Lung microvascular endothelial cell (primary cell): ENCODE results near the gene KIFC1. TPM values are rescaled to one million over a fixed set of nuclear protein-coding genes. Genes with fewer than 3 reads are reported as not detected.

Experiments used
- DNase-seq, 2 donors: peaks; one replicate each; pipeline versions ENCODE4 v3.0.0 to v3.0.0-alpha.2; 2010; ENCODE audit warnings: low read depth in 2 of 2
- total RNA-seq: library from RNA; depleted of rRNA; stranded (reverse); fragments of >200 nt; gene quantifications from 2 replicates; pipeline ENCODE4 v1.2.1, GENCODE V29; 2014

The KIFC1 gene
- total RNA-seq, 1 donor from 2014 or later, result 4.2 TPM

- DNase-seq, result no peak
Measured at GRCh38 chr6:33411632-33412005, 20.0 kb downstream of the KIFC1 start.

GRCh38 chr6:33412140-33413009, 20.8 kb downstream of the KIFC1 start:
- DNase-seq, result no peak

GRCh38 chr6:33413241-33414120, 21.9 kb downstream of the KIFC1 start:
- DNase-seq, result no peak

- peak in 1 of 2 donors; percentile 32 for DNase-seq
Measured at GRCh38 chr6:33414592-33415271, 23.1 kb downstream of the KIFC1 start.

GRCh38 chr6:33415831-33416230, 24.2 kb downstream of the KIFC1 start:
- no peak for DNase-seq

- DNase-seq, result no peak
Measured at GRCh38 chr6:33416386-33417127, 24.9 kb downstream of the KIFC1 start.

GRCh38 chr6:33417128-33417902, 25.7 kb downstream of the KIFC1 start:
- DNase-seq, result peak; percentile 23 to 72

- DNase-seq, result peak; percentile 100
Measured at GRCh38 chr6:33417903-33418689, 26.5 kb downstream of the KIFC1 start, which contains the start of gene CUTA. Gene CUTA, minus strand, starts transcription at chr6:33418107. Its CDS starts 107 bp downstream, at chr6:33418000.

- no peak for DNase-seq
Measured at GRCh38 chr6:33418690-33419291, 27.2 kb downstream of the KIFC1 start.

- DNase-seq, result no peak
Measured at GRCh38 chr6:33419580-33420490, 28.2 kb downstream of the KIFC1 start, which contains the start of gene SYNGAP1. Gene SYNGAP1, plus strand, starts transcription at chr6:33420065. Its CDS starts 200 bp downstream, at chr6:33420265.

- DNase-seq, result no peak
Measured at GRCh38 chr6:33420491-33421343, 29.1 kb downstream of the KIFC1 start.

GRCh38 chr6:33421344-33421643, 29.7 kb downstream of the KIFC1 start:
- no peak for DNase-seq

GRCh38 chr6:33423777-33424176, 32.2 kb downstream of the KIFC1 start:
- DNase-seq, result no peak

GRCh38 chr6:33424855-33425667, 33.4 kb downstream of the KIFC1 start:
- no peak for DNase-seq

- DNase-seq, result peak; percentile 78 to 87
Measured at GRCh38 chr6:33425668-33426577, 34.3 kb downstream of the KIFC1 start.
